Activated naive CD8-positive, alpha-beta T cell treated with anti-CD3 and anti-CD28 coated beads for 36 hours (primary cell): ENCODE measurements around the gene KHDC4. TPM values are rescaled to one million over a fixed set of nuclear protein-coding genes. Genes with fewer than 3 reads are reported as not detected.

ENCODE experiments used
- DNase-seq: peaks from one replicate; pipeline ENCODE4 v3.0.0; 2021
- H3K27ac Mint-ChIP-seq: one replicate; pipeline ENCODE4 v1.8.0; 2022; ENCODE audit warnings: mild to moderate bottlenecking, moderate library complexity, mixed read lengths
- H3K27me3 Mint-ChIP-seq: one replicate; pipeline ENCODE4 v1.8.0; 2022; ENCODE audit warnings: mild to moderate bottlenecking, mixed read lengths
- H3K36me3 Mint-ChIP-seq: one replicate; pipeline ENCODE4 v1.8.0; 2021; ENCODE audit warnings: mild to moderate bottlenecking, mixed read lengths
- H3K4me1 Mint-ChIP-seq: one replicate; pipeline ENCODE4 v1.8.0; 2021; ENCODE audit warnings: mixed read lengths
- H3K4me3 Mint-ChIP-seq: one replicate; pipeline ENCODE4 v1.8.0; 2022; ENCODE audit warnings: mild to moderate bottlenecking, moderate library complexity, mixed read lengths
- H3K9me3 Mint-ChIP-seq: one replicate; pipeline ENCODE4 v1.8.0; 2022; ENCODE audit warnings: mixed read lengths
- total RNA-seq, 2 experiments: library from RNA; stranded (reverse); gene quantifications; one replicate each; pipeline ENCODE4 v1.2.3, GENCODE V29; 2021

Gene KHDC4
- total RNA-seq, 2 experiments from 2014 or later = 53.2 to 54.7 TPM

DNA sequence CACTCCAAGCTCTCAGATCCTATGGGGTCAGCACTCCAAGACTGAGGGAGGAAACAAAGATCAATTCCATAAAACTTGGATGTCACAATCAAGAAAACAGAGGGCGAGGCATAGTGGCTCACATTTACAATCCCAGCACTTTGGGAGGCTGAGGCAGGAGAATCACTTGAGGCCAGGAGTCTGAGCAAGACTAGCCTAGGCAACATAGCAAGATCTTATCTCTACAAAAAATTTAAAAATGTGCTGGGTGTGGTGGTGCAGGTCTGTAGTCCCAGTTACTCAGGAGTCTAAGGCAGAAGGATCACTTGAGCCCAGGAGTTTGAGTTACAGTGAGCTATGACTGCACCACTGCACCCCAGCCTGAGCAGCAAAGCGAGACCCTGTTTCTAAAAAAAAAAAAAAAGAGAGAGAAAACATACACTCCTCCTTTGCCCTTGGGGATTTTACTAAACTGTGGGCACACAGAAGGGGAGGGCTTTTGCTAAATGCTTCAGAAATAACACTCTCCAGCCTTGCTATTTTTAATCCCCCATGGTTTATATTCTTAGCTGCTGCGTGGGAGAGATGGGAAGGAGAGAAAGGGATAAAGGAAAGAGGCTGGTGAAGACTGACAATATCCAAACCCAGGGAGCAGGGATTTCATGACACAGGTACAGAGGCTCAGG lies 26.0 kb upstream of the KHDC4 start:
- peak overlapping the region; percentile 47 for H3K27ac Mint-ChIP-seq
- no peaks in the 10 kb centered on the region for H3K27me3 Mint-ChIP-seq
- peaks cover 15% of the 10 kb centered on the region for H3K4me1 Mint-ChIP-seq
- no peaks in the 10 kb centered on the region for H3K9me3 Mint-ChIP-seq
- no peak overlapping the region for H3K4me3 Mint-ChIP-seq
- peaks cover 35% of the 10 kb centered on the region for H3K36me3 Mint-ChIP-seq
- DNase-seq = no peak

DNA sequence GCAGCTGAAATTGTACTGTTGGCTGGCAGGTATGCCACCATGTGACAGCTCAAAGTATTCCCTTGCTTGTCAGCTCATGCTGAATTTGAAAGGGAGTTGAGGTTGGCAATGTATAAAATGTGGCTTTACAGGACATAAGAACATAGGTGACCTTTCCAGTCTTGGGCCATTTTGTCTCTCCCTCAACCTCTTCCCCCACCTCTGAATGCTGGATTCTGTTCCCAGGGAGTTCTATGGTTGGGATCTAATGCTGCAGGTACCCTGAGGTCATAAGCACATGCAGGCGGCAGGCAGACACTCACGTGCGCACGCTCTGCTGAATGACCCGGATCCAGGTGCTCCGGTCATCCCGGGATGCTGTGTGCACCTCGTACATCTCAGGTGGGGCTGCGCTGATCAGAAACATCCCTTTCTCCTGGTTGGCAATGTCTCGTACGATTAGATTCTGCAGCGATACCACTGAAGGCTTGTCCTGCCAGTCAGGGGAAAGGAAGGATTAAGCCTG lies 23.2 kb upstream of the KHDC4 start:
- Mint-ChIP-seq H3K4me3 (no peak overlapping the region), H3K27me3 (no peaks in the 10 kb centered on the region), H3K27ac (peak overlapping the region; percentile 10), H3K4me1 (peaks cover 12% of the 10 kb centered on the region), H3K9me3 (no peaks in the 10 kb centered on the region), H3K36me3 (peaks cover 41% of the 10 kb centered on the region)
- no peak for DNase-seq

DNA sequence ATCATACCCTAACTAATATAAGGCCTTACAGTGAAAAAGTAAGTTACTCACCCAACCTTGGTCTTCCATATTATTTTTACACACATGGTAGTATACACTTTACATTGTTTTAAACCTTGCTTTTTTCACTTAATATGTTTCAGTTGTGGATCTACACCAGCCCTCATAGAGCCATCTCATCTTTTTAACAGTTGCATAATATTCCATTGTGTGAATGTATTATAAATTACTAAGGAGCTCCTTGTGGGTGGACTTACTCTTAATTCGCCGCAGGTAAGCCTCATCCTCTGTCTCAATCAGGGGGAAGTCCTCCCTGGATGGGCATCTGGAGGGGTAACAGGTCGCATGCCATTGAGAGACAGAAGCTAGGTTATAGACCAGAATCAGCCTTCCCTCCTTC lies 20.4 kb upstream of the KHDC4 start:
- Mint-ChIP-seq H3K27ac (no peak overlapping the region), H3K9me3 (no peaks in the 10 kb centered on the region), H3K4me3 (no peak overlapping the region), H3K4me1 (peaks cover 10% of the 10 kb centered on the region), H3K36me3 (peaks cover 37% of the 10 kb centered on the region), H3K27me3 (no peaks in the 10 kb centered on the region)
- DNase-seq = no peak

DNA sequence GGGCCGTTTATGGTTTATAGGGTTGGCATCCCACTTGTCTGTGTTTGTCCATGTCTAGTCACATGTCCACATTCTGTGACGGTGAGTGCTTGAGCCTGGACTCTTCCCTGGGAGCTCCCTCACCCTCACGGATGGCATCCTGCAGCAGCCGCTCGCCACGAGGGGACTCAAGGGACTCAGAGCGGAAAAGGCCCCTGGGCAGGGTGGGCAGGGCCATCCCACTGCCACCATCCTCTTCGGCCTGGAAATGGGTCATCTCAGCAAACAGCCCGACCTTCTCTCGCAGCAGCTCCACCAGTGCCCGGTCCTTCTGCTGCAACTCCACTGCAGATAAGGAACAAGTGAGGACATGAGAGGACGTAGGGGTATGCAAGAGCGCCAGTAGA lies 18.3 kb upstream of the KHDC4 start:
- Mint-ChIP-seq H3K36me3 (peaks cover 43% of the 10 kb centered on the region), H3K27ac (peak overlapping the region; percentile 54), H3K9me3 (no peaks in the 10 kb centered on the region), H3K4me3 (no peak overlapping the region), H3K4me1 (peaks cover 11% of the 10 kb centered on the region), H3K27me3 (no peaks in the 10 kb centered on the region)
- no peak for DNase-seq

DNA sequence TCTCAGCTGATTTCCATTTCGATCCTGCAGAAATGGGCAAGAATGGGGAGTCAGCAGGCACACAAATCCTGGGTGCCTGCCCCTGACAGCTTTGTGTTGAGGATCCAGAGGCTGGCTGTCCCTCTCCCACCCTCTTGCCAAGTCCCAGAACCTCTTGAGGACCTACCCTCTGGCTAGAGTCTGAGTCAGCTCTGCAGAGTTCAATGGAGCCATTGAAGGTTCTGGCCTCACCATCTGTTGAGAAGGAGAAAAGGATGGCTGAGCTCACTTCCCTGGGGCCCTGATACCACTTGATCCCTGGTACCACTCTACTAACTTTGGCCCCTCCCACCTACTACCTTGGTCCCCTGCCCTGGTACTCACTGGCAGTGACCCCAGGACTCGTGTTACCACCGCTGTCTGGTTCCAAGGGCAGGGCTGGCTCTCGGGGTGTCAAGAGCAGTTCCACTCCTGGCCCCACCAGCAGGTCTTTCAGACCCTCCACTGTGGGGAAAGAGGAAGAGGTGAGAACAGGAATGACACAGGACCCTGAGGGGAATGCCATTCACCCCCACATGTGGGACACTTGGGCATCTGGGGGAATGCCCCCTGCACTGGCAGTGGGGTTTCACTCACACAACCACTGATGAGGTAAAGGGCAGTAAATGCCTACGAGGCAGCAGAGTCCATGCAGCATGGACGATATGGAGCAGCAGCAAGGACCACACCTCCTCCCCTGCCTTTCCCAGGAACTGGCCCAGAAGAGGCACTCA lies 17.7 kb upstream of the KHDC4 start:
- H3K4me1 Mint-ChIP-seq = peaks cover 13% of the 10 kb centered on the region
- peaks cover 46% of the 10 kb centered on the region for H3K36me3 Mint-ChIP-seq
- no peaks in the 10 kb centered on the region for H3K27me3 Mint-ChIP-seq
- peak overlapping the region; percentile 54 for H3K27ac Mint-ChIP-seq
- no peak for DNase-seq
- H3K9me3 Mint-ChIP-seq = no peaks in the 10 kb centered on the region
- no peak overlapping the region for H3K4me3 Mint-ChIP-seq

DNA sequence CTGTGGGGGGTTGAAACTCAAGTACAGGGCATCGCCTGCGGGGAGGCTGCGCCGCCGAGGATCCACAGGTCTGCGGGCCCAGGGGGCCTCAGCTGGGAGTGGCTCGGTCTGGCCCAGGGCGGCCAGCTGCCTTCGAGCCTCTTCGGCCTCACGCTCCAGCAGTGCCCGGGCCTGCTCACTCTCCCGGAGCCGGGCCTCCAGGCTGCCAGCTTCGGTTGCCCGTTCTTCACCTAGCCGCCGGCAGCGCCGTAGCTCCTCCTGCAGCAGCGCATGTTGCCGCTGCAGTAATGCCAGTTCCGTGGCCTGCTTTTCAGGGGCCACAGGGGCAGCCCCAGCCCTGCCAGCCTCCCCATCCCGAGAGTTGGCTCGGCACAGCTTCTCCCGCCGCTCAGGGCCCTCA lies 16.6 kb upstream of the KHDC4 start:
- Mint-ChIP-seq H3K4me3 (no peak overlapping the region), H3K9me3 (no peaks in the 10 kb centered on the region), H3K27me3 (no peaks in the 10 kb centered on the region), H3K4me1 (peaks cover 24% of the 10 kb centered on the region), H3K27ac (no peak overlapping the region), H3K36me3 (peaks cover 57% of the 10 kb centered on the region)
- no peak for DNase-seq

DNA sequence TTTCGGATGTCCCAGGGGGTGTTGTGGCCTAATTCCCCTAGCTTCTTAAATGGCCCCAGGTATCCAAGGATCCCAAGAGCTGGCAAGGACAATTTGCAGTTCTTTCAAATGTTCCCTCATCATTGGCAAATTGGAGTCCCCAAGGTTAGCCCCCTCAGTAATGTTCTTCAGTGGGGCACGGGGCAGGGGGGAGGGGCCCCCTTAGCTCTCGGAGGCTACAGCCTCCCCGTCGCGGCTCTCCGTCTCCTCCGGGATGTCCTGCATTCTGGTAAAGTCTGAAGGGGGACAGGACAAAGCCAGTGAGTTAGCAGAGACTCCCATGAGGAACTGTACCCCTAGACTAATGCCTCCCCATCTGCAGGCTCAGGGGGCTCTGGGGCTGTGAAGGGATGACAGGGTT lies 13.5 kb upstream of the KHDC4 start:
- no peak overlapping the region for H3K4me3 Mint-ChIP-seq
- no peaks in the 10 kb centered on the region for H3K27me3 Mint-ChIP-seq
- H3K9me3 Mint-ChIP-seq = no peaks in the 10 kb centered on the region
- H3K27ac Mint-ChIP-seq = peak overlapping the region; percentile 85
- H3K4me1 Mint-ChIP-seq = peaks cover 45% of the 10 kb centered on the region
- no peak for DNase-seq
- peaks cover 46% of the 10 kb centered on the region for H3K36me3 Mint-ChIP-seq

DNA sequence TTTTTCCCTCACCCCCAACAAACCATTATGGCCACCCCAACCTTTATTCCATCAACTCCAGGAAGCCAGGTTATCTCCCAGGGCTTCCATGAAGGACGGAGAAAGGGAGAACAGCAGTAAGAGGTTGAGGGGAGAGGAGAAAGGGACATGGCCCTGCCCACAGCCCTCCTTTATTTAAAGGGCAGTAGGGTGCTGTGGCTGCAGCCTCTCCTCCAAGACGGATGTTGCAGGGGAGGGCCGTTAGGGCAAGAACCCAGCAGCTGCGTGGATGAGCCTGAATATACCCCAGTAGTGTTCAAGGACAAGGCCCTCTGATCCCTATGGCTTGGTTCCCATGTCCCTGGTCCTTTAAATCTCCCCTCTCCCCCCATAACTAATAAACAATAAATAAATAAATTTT lies 13.1 kb upstream of the KHDC4 start:
- H3K9me3 Mint-ChIP-seq = no peaks in the 10 kb centered on the region
- peak overlapping the region; percentile 85 for H3K27ac Mint-ChIP-seq
- peak overlapping the region; percentile 69 for H3K4me3 Mint-ChIP-seq
- no peak for DNase-seq
- peaks cover 43% of the 10 kb centered on the region for H3K36me3 Mint-ChIP-seq
- no peaks in the 10 kb centered on the region for H3K27me3 Mint-ChIP-seq
- H3K4me1 Mint-ChIP-seq = peaks cover 46% of the 10 kb centered on the region

DNA sequence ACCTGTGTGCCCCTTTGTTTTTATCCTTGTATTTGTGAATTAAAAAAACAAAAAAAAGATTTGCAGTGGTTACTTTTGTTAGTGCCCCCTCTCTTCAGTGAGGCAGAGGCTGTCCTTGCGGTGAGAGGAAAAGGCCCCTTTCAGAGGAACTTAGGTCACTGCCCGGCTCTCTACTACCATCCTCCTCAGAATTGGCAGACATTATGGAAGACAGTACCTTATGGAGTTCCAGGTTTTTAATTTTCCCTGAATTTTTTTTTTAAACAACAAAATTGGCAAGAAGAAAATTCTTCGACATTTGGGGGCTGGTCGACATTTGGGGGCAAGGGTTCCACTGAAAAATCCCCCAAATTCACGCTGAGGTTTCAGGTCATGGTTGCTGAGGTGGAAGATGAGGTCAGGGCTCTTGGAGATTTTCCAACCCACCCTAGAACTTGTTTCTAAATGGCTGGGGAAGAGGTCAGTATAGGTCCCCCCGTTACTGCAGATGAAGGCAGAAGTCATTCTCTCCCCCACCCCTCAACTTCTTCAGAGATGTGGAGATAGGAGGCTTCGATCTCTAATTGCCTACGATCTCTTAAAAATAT lies 12.5 kb upstream of the KHDC4 start:
- Mint-ChIP-seq H3K27ac (peak overlapping the region; percentile 85), H3K9me3 (no peaks in the 10 kb centered on the region), H3K27me3 (no peaks in the 10 kb centered on the region), H3K36me3 (peaks cover 43% of the 10 kb centered on the region), H3K4me3 (peak overlapping the region; percentile 69), H3K4me1 (peaks cover 49% of the 10 kb centered on the region)
- no peak for DNase-seq

DNA sequence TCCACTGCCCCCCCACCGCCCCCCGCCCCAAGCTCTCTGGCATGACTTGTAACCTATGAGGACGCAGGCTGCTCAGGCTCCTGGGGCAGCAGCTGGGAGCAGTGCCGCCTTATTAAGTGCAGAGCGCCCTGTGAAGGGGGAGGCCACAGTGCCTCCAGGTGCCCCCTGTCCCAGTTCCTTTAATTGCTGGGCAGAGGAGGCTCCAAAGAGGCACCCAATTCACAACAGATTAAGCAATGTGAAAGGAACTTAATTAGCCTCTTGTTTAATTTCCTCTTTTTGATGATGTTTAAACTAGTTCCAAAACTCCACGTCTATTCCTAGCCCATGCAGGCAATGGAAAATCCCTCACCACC lies 10.2 kb upstream of the KHDC4 start:
- no peak for DNase-seq
- Mint-ChIP-seq H3K27me3 (no peaks in the 10 kb centered on the region), H3K9me3 (no peaks in the 10 kb centered on the region), H3K4me1 (peaks cover 69% of the 10 kb centered on the region), H3K27ac (peak overlapping the region; percentile 85), H3K4me3 (no peak overlapping the region), H3K36me3 (peaks cover 31% of the 10 kb centered on the region)

DNA sequence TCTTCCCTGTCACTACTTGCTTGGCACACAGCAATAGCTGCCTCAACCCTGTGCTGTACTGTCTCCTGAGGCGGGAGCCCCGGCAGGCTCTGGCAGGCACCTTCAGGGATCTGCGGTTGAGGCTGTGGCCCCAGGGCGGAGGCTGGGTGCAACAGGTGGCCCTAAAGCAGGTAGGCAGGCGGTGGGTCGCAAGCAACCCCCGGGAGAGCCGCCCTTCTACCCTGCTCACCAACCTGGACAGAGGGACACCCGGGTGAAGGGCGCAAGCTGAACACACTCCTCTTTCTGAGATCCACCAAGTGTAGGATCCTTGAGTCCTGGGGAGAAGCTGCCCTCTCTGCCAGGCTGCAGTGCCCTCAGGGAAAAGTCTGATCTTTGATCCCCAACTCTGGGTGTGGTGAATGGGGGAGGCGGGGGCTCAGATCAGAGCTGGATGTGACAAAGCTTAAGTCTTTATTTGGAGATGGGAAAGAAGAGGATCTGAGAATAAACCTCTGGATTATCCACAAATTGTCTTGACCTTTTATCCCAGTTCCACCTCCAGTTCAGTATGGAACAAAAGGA lies 8.4 kb upstream of the KHDC4 start:
- Mint-ChIP-seq H3K4me1 (peaks cover 75% of the 10 kb centered on the region), H3K27me3 (no peaks in the 10 kb centered on the region), H3K36me3 (peaks cover 24% of the 10 kb centered on the region), H3K9me3 (no peaks in the 10 kb centered on the region), H3K27ac (peak overlapping the region; percentile 85), H3K4me3 (no peak overlapping the region)
- no peak for DNase-seq

DNA sequence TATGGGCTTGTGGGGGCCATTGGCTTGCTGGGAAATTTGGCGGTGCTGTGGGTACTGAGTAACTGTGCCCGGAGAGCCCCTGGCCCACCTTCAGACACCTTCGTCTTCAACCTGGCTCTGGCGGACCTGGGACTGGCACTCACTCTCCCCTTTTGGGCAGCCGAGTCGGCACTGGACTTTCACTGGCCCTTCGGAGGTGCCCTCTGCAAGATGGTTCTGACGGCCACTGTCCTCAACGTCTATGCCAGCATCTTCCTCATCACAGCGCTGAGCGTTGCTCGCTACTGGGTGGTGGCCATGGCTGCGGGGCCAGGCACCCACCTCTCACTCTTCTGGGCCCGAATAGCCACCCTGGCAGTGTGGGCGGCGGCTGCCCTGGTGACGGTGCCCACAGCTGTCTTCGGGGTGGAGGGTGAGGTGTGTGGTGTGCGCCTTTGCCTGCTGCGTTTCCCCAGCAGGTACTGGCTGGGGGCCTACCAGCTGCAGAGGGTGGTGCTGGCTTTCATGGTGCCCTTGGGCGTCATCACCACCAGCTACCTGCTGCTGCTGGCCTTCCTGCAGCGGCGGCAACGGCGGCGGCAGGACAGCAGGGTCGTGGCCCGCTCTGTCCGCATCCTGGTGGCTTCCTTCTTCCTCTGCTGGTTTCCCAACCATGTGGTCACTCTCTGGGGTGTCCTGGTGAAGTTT lies 7.8 kb upstream of the KHDC4 start:
- no peak for DNase-seq
- Mint-ChIP-seq H3K27ac (peak overlapping the region; percentile 85), H3K27me3 (no peaks in the 10 kb centered on the region), H3K9me3 (no peaks in the 10 kb centered on the region), H3K4me1 (peaks cover 71% of the 10 kb centered on the region), H3K36me3 (peaks cover 20% of the 10 kb centered on the region), H3K4me3 (peak overlapping the region; percentile 40)

DNA sequence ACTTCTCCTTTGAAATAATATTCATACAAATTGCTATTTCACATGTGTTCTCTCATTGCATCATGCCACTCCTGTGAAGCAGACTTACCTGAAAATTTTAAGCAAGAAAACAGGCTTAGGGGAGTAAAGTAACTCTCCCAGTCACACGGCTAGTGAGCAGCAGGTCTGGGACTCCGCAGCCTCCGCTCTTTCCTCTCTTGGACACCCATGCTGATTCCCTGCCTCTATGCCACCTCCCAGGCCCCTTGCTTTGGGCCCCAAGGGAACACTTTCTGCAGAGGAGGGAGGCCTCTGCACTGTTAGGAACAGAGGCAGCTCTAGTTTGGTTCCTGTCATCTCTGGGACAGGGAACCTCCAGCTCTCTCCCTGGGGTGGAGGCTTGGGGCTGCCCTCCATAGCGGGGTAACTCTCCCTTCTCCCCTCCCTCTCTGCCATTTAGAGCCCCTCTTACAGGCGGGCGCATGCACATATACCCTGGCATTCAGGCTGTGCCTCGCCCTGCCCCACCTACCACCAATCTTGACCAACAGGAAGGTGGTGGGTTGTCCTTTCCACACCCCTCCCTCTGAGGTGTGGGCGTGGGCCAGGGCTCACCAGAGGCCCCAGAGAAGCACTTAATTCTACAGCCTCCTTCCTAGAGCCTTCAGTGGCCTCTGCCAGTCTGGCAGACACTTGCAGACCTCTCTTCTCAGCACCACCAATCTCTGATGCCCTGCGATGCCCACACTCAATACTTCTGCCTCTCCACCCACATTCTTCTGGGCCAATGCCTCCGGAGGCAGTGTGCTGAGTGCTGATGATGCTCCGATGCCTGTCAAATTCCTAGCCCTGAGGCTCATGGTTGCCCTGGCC lies 7.0 kb upstream of the KHDC4 start, which contains the start of gene RXFP4:
RXFP4 (plus strand) TSS at position 646 of the 852 bp plus-strand sequence; CDS start at position 718, 72 bp downstream.
- peak within 1 kb of the TSS; percentile 40 for H3K4me3 Mint-ChIP-seq
- peaks cover 63% of the 10 kb centered on the region for H3K4me1 Mint-ChIP-seq
- H3K27ac Mint-ChIP-seq = peak within 1 kb of the TSS; percentile 85
- no peaks in the 10 kb centered on the region for H3K27me3 Mint-ChIP-seq
- no peak for DNase-seq
- no peaks in the 10 kb centered on the region for H3K9me3 Mint-ChIP-seq
- H3K36me3 Mint-ChIP-seq = peaks cover 12% of the 10 kb centered on the region

DNA sequence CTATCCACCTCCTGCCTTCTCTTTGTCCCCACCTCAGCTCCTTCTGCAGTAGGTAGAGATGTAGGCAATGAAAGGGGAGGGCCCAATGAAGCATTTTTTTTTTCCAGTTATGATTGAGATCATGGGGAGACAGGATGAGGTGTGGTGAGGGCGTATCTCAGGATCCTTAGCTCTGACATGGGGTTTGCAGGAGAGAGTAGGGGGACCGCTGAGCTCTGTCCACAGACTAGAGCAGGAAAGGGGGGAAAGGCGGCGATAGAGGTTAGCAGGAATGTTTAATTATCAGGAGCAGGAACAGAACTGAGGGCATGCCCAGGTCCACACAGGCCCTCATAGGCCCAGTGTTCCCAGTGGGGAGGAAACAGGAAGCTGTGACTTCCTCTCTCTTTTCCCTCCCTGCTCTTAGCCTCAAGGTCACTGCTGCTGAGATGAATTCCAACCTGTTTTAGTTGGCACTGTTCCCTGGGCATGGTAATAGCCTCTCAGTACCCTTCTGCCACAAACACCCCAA lies 6.3 kb upstream of the KHDC4 start:
- Mint-ChIP-seq H3K4me1 (peaks cover 59% of the 10 kb centered on the region), H3K36me3 (peaks cover 8% of the 10 kb centered on the region), H3K4me3 (peak overlapping the region; percentile 20), H3K27me3 (no peaks in the 10 kb centered on the region), H3K9me3 (no peaks in the 10 kb centered on the region), H3K27ac (peak overlapping the region; percentile 85)
- DNase-seq = no peak
